Stimulated activated naive CD8-positive, alpha-beta T cell treated with anti-CD3 and anti-CD28 coated beads, Interleukin-15, amount 100 ng/mL, for 72 hours (primary cell): ENCODE results near the gene KCNQ1.

ENCODE experiments used
- ATAC-seq: fragments of 150-1000 bp; cut with Tn5 transposase; 2 replicates; pipeline ENCODE4 v1.10.0; 2021; ENCODE audit warnings: mild to moderate bottlenecking, moderate library complexity
- DNase-seq, 2 donors: peaks; one replicate each; pipeline ENCODE4 v3.0.0; 2021 to 2022
- H3K27ac Mint-ChIP-seq, 2 donors: one replicate each; pipeline ENCODE4 v1.8.0; 2022; ENCODE audit warnings: mild to moderate bottlenecking in 2 of 2, mixed read lengths in 2 of 2, moderate library complexity in 2 of 2
- H3K27me3 Mint-ChIP-seq: one replicate; pipeline ENCODE4 v1.8.0; 2022; ENCODE audit warnings: mixed read lengths
- H3K4me1 Mint-ChIP-seq: one replicate; pipeline ENCODE4 v1.8.0; 2022; ENCODE audit warnings: mild to moderate bottlenecking, mixed read lengths
- H3K4me3 Mint-ChIP-seq, 2 donors: one replicate each; pipeline ENCODE4 v1.8.0; 2022; ENCODE audit warnings: mild to moderate bottlenecking in 2 of 2, mixed read lengths in 2 of 2, moderate library complexity in 1 of 2
- H3K9me3 Mint-ChIP-seq, 2 donors: one replicate each; pipeline ENCODE4 v1.8.0; 2022; ENCODE audit warnings: mixed read lengths in 2 of 2

Gene KCNQ1

GRCh38 chr11:2732261-2732939 lies 287.6 kb downstream of the KCNQ1 start:
- Mint-ChIP-seq H3K27me3 (no peaks in the 10 kb centered on the region), H3K4me3 (no peak overlapping the region), H3K27ac (no peak overlapping the region), H3K9me3 (no peaks in the 10 kb centered on the region), H3K4me1 (no peaks in the 10 kb centered on the region)
- no peak for DNase-seq
- ATAC-seq: peak; percentile 24

- no peak for DNase-seq
- H3K27ac Mint-ChIP-seq: no peak overlapping the region
- H3K27me3 Mint-ChIP-seq: no peaks in the 10 kb centered on the region
- H3K4me3 Mint-ChIP-seq: no peak overlapping the region
- no peaks in the 10 kb centered on the region for H3K4me1 Mint-ChIP-seq
- no peaks in the 10 kb centered on the region for H3K9me3 Mint-ChIP-seq
- ATAC-seq: no peak
These were observed 288.3 kb downstream of the KCNQ1 start for GRCh38 chr11:2732940-2733628.

GRCh38 chr11:2734181-2735052 lies 289.6 kb downstream of the KCNQ1 start:
- Mint-ChIP-seq H3K27me3 (no peaks in the 10 kb centered on the region), H3K4me3 (no peak overlapping the region), H3K27ac (peak overlapping the region; percentile 14 to 57), H3K9me3 (no peaks in the 10 kb centered on the region), H3K4me1 (no peaks in the 10 kb centered on the region)
- ATAC-seq: no peak
- DNase-seq: no peak

- no peak overlapping the region for H3K27ac Mint-ChIP-seq
- H3K4me1 Mint-ChIP-seq: no peaks in the 10 kb centered on the region
- no peaks in the 10 kb centered on the region for H3K27me3 Mint-ChIP-seq
- no peaks in the 10 kb centered on the region for H3K9me3 Mint-ChIP-seq
- ATAC-seq (no peak), DNase-seq (no peak)
- H3K4me3 Mint-ChIP-seq: no peak overlapping the region
These were observed 290.3 kb downstream of the KCNQ1 start for GRCh38 chr11:2735053-2735589.

GRCh38 chr11:2736577-2737225 lies 291.9 kb downstream of the KCNQ1 start:
- DNase-seq: no peak
- Mint-ChIP-seq H3K4me1 (no peaks in the 10 kb centered on the region), H3K4me3 (no peak overlapping the region), H3K27me3 (no peaks in the 10 kb centered on the region), H3K27ac (peak overlapping the region in 1 of 2 donors; percentile 9), H3K9me3 (no peaks in the 10 kb centered on the region)
- no peak for ATAC-seq

GRCh38 chr11:2737226-2737590 lies 292.4 kb downstream of the KCNQ1 start:
- Mint-ChIP-seq H3K27me3 (no peaks in the 10 kb centered on the region), H3K27ac (peak overlapping the region in 1 of 2 donors; percentile 79), H3K4me1 (no peaks in the 10 kb centered on the region), H3K9me3 (no peaks in the 10 kb centered on the region), H3K4me3 (no peak overlapping the region)
- no peak for DNase-seq
- no peak for ATAC-seq

GRCh38 chr11:2737866-2738265 lies 293.1 kb downstream of the KCNQ1 start:
- Mint-ChIP-seq H3K4me3 (no peak overlapping the region), H3K27ac (peak overlapping the region in 1 of 2 donors; percentile 79), H3K27me3 (no peaks in the 10 kb centered on the region), H3K9me3 (no peaks in the 10 kb centered on the region), H3K4me1 (no peaks in the 10 kb centered on the region)
- DNase-seq (no peak), ATAC-seq (no peak)

- H3K4me3 Mint-ChIP-seq: no peak overlapping the region
- ATAC-seq (no peak), DNase-seq (no peak)
- H3K9me3 Mint-ChIP-seq: no peaks in the 10 kb centered on the region
- no peaks in the 10 kb centered on the region for H3K4me1 Mint-ChIP-seq
- no peaks in the 10 kb centered on the region for H3K27me3 Mint-ChIP-seq
- H3K27ac Mint-ChIP-seq: no peak overlapping the region
These were observed 294.0 kb downstream of the KCNQ1 start for GRCh38 chr11:2738551-2739431.

- Mint-ChIP-seq H3K4me3 (no peak overlapping the region), H3K27me3 (no peaks in the 10 kb centered on the region), H3K27ac (peak overlapping the region in 1 of 2 donors; percentile 56), H3K4me1 (no peaks in the 10 kb centered on the region), H3K9me3 (no peaks in the 10 kb centered on the region)
- ATAC-seq: no peak
- DNase-seq: no peak
These were observed 294.9 kb downstream of the KCNQ1 start for GRCh38 chr11:2739531-2740274.

- DNase-seq (no peak), ATAC-seq (no peak)
- H3K27ac Mint-ChIP-seq: peak overlapping the region in 1 of 2 donors; percentile 56
- H3K27me3 Mint-ChIP-seq: no peaks in the 10 kb centered on the region
- no peaks in the 10 kb centered on the region for H3K4me1 Mint-ChIP-seq
- H3K9me3 Mint-ChIP-seq: no peaks in the 10 kb centered on the region
- no peak overlapping the region for H3K4me3 Mint-ChIP-seq
These were observed 295.6 kb downstream of the KCNQ1 start for GRCh38 chr11:2740275-2740940.

GRCh38 chr11:2741006-2741376 lies 296.2 kb downstream of the KCNQ1 start:
- no peaks in the 10 kb centered on the region for H3K4me1 Mint-ChIP-seq
- no peak for DNase-seq

GRCh38 chr11:2741377-2742131 lies 296.7 kb downstream of the KCNQ1 start:
- Mint-ChIP-seq H3K4me3 (no peak overlapping the region), H3K27me3 (no peaks in the 10 kb centered on the region), H3K4me1 (no peaks in the 10 kb centered on the region), H3K9me3 (no peaks in the 10 kb centered on the region), H3K27ac (peak overlapping the region in 1 of 2 donors; percentile 63)
- no peak for DNase-seq
- ATAC-seq: peak; percentile 44

More at GRCh38 chr11:2741006-2741376, 296.2 kb downstream of the KCNQ1 start:
- Mint-ChIP-seq H3K27ac (no peak overlapping the region), H3K27me3 (no peaks in the 10 kb centered on the region), H3K9me3 (no peaks in the 10 kb centered on the region), H3K4me3 (no peak overlapping the region)
- peak; percentile 13 for ATAC-seq

GRCh38 chr11:2742201-2742600 lies 297.4 kb downstream of the KCNQ1 start:
- ATAC-seq: no peak
- Mint-ChIP-seq H3K4me3 (no peak overlapping the region), H3K27me3 (no peaks in the 10 kb centered on the region), H3K9me3 (no peaks in the 10 kb centered on the region), H3K27ac (no peak overlapping the region), H3K4me1 (no peaks in the 10 kb centered on the region)
- DNase-seq: no peak
